ENCODE measurements around the gene ARID2.

The ARID2 gene

DNA sequence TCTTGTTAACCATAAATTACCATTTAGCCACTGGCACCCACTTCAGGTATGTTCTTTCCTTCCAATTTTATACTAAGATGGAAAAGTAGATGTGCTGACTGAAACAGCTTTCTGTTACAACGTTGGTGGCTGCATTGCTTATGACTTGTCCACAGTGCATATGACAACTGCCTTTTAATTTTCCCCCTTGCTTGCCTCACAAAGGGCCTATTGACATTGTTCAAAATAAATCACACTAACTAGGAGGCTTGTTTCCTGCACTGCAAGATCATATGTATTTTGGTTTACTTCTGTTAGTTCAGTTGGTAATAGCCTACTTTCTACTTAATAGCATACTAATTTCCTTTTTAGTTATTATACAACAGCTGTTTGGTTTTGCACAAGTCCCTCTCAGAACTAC lies 205.4 kb downstream of the ARID2 start:
- TF ChIP-seq ZNF274 (IDR thresholded peaks at IDR 0.05; ENCODE audit: low read depth, low read length): no peak

DNA sequence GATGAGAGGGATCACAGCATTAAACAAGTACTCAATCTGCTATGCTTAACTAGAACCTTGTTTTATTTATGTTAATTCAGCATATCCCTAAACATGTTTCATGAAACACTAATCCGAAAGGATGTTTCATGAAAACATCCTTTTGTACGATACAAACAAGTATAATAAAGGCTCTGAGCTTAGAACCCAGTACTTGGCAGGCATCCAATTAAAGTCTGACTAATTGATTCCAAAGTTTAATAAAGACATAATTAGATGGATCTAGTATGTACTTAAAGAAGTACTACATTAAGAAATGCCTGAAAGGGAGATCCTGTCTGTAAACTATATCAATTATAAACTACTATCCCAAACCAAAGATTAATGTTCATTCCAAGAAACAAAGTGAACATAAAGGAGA lies 209.1 kb downstream of the ARID2 start:
- H3K4me3 ChIP-seq (ENCODE audit: low read length): no peak overlapping the region
- TF ChIP-seq ZNF274 (IDR thresholded peaks at IDR 0.05; ENCODE audit: low read depth, low read length): no peak

More for the DNA sequence above, 205.4 kb downstream of the ARID2 start:
- no peak overlapping the region for H3K4me3 ChIP-seq (ENCODE audit: low read length)

- TF ChIP-seq ZNF274 (IDR thresholded peaks at IDR 0.05; ENCODE audit: low read depth, low read length): no peak
- no peak overlapping the region for H3K4me3 ChIP-seq (ENCODE audit: low read length)
These were observed 210.3 kb downstream of the ARID2 start for GRCh38 chr12:45939759-45940158.

GRCh38 chr12:45944771-45945170 lies 215.3 kb downstream of the ARID2 start:
- TF ChIP-seq ZNF274 (IDR thresholded peaks at IDR 0.05; ENCODE audit: low read depth, low read length): no peak
- no peak overlapping the region for H3K4me3 ChIP-seq (ENCODE audit: low read length)

- TF ChIP-seq ZNF274 (IDR thresholded peaks at IDR 0.05; ENCODE audit: low read depth, low read length): no peak
- H3K4me3 ChIP-seq (ENCODE audit: low read length): no peak overlapping the region
These were observed 216.9 kb downstream of the ARID2 start for GRCh38 chr12:45946435-45946834.

GRCh38 chr12:45948546-45948945 lies 219.0 kb downstream of the ARID2 start:
- no peak overlapping the region for H3K4me3 ChIP-seq (ENCODE audit: low read length)
- no peak for TF ChIP-seq ZNF274 (IDR thresholded peaks at IDR 0.05; ENCODE audit: low read depth, low read length)
